CD4-positive, alpha-beta T cell treated with Interleukin-17A for 1 hour (primary cell): ENCODE measurements around the gene NUDT9.
"Not testable (repeated sequence)": the region's sequence is repeated elsewhere in the genome, so short reads cannot be mapped to it uniquely, and the experiment has no call there.

Experiments
- DNase-seq: peaks from one replicate; pipeline ENCODE4 v3.0.0-alpha.2; 2020

Gene NUDT9, protein sequence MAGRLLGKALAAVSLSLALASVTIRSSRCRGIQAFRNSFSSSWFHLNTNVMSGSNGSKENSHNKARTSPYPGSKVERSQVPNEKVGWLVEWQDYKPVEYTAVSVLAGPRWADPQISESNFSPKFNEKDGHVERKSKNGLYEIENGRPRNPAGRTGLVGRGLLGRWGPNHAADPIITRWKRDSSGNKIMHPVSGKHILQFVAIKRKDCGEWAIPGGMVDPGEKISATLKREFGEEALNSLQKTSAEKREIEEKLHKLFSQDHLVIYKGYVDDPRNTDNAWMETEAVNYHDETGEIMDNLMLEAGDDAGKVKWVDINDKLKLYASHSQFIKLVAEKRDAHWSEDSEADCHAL

GRCh38 chr4:87422104-87423052, at the start of gene NUDT9:
Gene NUDT9, plus strand, starts transcription at chr4:87422573. Its CDS starts 333 bp downstream, at chr4:87422906.
- DNase-seq, result peak; percentile 91

GRCh38 chr4:87375719-87376291, 46.6 kb upstream of the NUDT9 start:
- peak; percentile 59 for DNase-seq

GRCh38 chr4:87377816-87378215, 44.6 kb upstream of the NUDT9 start:
- DNase-seq, result no peak

GRCh38 chr4:87382116-87382515, 40.3 kb upstream of the NUDT9 start:
- no peak for DNase-seq

- no peak for DNase-seq
Measured at GRCh38 chr4:87382931-87383330, 39.4 kb upstream of the NUDT9 start.

DNA sequence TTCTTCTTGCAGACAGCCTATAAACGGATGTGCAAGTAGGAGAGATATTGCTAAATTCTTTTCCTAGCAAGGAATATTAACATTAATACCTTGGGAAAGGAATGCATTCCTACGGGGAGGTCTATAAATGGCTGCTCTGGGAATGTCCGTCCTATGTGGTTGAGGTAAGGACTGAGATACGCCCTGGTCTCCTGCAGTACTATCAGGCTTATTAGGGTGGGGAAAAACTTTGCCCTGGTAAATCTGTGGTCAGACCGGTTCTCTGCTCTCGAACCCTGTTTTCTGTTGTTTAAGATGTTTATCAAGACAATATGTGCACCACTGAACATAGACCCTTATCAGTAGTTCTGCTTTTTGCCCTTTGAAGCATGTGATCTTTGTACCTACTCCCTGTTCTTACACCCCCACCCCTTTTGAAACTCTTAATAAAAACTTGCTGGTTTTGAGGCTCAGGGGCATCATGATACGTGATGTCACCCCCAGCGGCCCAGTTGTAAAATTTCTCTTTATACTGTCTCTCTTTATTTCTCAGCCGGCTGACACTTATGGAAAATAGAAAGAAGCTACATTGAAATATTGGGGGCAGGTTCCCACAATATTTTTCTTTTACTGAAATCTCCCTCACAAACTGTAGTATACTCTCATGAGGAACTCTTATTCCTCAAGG, 37.8 kb upstream of the NUDT9 start:
- not testable (repeated sequence) for DNase-seq

- no peak for DNase-seq
Measured at GRCh38 chr4:87387237-87387636, 35.1 kb upstream of the NUDT9 start.

DNA sequence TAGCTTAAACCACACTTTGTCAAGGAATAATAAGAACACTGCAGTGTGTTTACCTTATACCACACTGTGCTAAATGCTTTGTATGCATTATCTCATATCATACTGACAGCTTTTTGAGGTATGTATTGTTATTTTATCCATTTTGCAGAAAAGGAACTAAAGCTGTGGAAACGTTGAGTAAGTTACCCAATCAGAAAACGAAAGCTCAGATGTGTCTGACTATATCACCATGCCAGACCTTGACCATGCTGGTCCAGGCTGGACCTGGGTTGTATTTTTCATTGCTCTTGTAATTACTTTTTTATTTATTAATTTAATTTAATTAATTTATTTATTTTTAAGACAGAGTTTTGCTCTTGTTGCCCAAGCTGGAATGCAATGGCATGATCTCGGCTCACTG, 33.5 kb upstream of the NUDT9 start:
- DNase-seq, result no peak

DNA sequence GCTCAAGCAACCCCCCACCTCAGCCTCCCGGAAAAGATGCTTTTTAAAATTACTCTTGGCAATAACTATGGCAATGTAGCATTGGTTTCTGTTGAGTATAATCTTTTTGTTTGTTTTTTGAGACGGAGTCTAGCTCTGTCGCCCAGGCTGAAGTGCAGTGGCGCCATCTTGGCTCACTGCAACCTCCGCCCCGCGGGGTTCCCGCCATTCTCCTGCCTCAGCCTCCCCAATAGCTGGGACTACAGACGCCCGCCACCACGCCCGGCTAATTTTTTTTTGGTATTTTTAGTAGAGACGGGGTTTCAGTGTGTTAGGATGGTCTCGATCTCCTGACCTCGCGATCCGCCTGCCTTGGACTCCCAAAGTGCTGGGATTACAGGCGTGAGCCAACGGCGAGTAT, 32.3 kb upstream of the NUDT9 start:
- DNase-seq, result not testable (repeated sequence)

DNA sequence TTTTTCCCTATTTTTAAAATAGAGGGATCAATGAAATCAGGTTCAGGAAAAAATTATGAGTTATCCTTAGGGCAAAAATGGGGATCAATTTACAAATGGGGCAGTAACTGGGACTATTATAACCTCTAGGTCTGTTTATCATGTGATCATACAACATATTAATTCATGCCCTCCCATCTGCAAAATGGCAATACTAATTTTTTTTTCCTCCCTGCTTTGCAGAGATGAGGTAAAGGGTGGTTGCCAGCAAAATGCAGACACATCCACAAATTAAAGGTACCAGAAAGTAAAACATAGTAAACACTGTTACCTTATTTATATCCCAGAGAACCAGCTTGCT, 31.9 kb upstream of the NUDT9 start:
- DNase-seq, result no peak

- peak; percentile 89 for DNase-seq
Measured at GRCh38 chr4:87390891-87391575, 31.3 kb upstream of the NUDT9 start, which contains the start of gene HSD17B11. Gene HSD17B11, minus strand, starts transcription at chr4:87391188. Its CDS starts 118 bp downstream, at chr4:87391070.

- DNase-seq, result no peak
Measured at GRCh38 chr4:87391576-87392054, 30.8 kb upstream of the NUDT9 start.

DNA sequence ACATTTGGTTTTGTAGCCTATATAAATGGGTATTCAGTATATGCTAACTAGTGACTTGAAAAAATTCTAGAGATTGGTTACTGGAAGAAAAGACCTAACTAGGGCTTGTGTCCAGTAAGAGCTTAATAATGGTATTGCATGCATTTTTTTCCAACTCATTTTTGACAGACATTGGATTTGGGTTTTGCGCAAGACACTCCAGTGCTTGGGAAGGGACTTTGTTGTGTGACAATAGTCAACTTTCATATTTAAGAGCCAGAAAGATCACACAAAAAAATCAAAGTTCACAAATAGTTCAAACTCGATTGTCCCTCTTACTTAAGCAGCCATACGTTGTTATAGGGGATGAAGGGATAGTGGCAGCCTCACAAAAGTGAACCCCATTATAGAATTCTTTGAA, 30.2 kb upstream of the NUDT9 start:
- DNase-seq, result no peak

DNA sequence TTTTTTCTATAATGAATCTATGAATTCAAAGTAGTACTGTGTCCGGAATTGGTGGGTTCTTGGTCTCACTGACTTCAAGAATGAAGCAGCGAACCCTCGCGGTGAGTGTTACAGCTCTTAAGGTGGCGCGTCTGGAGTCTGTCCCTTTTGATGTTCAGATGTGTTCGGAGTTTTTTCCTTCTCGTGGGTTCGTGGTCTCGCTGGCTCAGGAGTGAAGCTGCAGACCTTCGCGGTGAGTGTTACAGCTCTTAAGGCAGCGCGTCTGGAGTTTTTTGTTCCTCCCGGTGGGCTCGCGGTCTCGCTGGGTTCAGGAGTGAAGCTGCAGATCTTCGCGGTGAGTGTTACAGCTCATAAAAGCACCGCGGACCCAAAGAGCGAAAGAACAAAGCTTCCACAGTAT, 27.3 kb upstream of the NUDT9 start:
- peak; percentile 10 for DNase-seq

DNA sequence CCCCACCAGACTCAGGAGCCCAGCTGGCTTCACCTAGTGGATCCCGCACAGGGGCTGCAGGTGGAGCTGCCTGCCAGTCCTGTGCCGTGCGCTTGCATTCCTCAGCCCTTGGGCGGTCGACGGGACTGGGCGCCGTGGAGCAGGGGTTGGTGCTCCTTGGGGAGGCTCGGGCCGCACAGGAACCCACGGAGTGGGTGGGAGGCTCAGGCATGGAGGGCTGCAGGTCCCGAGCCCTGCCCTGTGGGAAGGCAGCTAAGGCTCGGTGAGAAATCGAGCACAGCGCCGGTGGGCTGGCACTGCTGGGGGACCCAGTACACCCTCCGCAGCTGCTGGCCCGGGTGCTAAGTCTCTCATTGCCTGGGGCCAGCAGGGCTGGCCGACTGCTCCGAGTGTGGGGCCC, 26.5 kb upstream of the NUDT9 start:
- DNase-seq, result not testable (repeated sequence)

DNA sequence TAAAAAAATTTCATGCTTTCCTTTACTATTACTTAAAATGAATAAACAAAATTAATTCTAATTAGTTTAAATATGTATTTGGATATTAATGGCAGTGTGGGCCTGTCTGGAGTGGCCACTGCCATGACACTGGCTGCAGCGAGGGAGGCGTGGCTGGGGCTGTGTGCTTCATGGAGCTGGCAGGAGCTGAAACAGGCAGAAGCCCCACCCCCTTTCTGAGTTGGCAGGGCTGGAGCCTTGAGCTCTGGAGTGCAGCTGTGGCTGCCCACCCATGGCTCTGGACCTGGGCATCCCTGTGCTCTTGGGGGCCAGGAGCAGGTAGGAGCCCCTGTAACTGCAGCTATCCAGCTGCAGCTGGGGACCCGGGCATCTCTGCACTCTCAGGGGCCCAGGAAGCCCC, 23.2 kb upstream of the NUDT9 start:
- no peak for DNase-seq

- DNase-seq, result no peak
Measured at GRCh38 chr4:87399954-87400353, 22.4 kb upstream of the NUDT9 start.

DNA sequence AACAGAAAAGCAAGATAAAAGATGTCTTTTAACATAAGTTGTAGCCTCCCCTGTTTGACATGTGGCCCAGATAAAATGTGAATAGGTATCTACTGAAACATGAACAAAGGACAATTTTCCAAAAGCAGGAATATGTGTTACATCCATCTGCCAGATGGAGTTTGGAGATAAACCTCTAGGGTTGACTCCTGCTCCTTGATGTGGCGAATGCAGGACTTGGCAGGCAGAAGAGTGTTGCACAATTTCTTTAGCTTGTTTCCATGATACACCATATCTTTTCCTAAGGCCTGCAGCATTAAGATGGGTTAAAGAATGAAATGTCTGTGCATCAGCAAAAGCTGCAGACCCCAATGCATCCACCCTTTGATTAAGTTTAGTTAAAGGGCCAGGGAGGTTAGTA, 18.6 kb upstream of the NUDT9 start:
- not testable (repeated sequence) for DNase-seq

GRCh38 chr4:87405211-87405820, 17.1 kb upstream of the NUDT9 start:
- DNase-seq, result no peak

- no peak for DNase-seq
Measured at GRCh38 chr4:87406462-87406861, 15.9 kb upstream of the NUDT9 start.

DNA sequence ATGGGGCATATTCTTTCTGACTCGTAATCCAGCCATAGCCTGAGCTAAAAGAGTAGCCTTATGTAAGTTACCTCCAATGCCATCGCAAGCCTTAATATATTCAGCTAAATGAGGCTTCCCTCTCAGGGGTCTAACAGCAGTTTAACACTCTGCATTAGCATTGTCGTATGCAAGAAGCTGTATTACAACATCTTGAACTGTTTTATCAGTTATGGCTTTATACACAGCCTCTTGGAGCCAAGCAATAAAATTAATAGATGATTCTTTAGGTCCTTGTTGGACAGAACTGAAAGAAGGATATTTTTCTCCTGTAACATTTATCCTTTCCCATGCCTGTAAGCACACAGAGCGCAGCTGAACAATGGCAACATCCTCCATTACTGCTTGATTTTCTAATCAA, 15.5 kb upstream of the NUDT9 start:
- DNase-seq, result not testable (repeated sequence)
